NCI-H748 treated with DMSO at 0.1 percent for 48 hours (cell line): ENCODE results near the gene PCCA.
"Not testable (repeated sequence)": the region's sequence is repeated elsewhere in the genome, so short reads cannot be mapped to it uniquely, and the experiment has no call there.

Source experiments
- DNase-seq: peaks from one replicate; lab custom pipeline; 2025; lab: John Stamatoyannopoulos, UW

PCCA gene

DNA sequence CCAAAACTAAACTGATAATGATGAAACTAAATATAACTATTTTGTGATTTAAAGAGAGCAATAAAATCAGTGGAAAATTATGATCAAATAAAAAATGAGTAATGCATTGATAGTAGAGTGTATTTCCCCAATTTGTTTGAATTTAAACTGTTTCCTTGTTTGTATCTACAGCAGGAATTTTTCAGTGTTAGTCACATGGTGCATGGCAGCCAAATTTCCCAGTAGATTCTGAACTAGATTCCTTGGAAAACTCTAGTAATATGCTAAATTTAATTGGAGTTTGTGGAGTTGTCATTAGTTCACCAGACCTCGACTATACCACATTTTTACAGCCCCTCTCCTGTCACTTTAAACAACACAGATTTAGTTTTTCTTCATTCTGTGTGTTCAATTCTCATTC is 156.2 kb downstream of the PCCA start:
- DNase-seq = no peak

GRCh38 chr13:100247937-100248336 is 159.0 kb downstream of the PCCA start:
- DNase-seq = no peak

GRCh38 chr13:100254002-100254401 is 165.1 kb downstream of the PCCA start:
- no peak for DNase-seq

DNA sequence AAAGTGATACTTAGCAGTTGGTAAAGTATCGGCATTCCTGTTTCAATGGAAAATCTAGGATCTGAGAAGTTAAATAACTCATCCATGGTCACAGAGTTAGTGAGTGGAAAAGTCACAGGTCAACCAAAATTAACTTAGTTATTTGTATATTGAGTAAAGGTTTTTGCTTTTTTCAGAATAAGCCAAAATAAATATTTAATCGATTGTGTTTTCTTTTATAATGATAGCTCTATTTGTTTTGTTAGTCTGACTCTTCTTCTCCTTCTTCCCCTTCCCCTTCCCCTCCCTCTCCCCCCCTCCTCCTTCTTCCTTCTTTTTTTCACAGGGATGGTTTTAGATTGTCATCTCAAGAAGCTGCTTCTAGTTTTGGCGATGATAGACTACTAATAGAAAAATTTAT is 173.5 kb downstream of the PCCA start:
- DNase-seq = no peak

DNA sequence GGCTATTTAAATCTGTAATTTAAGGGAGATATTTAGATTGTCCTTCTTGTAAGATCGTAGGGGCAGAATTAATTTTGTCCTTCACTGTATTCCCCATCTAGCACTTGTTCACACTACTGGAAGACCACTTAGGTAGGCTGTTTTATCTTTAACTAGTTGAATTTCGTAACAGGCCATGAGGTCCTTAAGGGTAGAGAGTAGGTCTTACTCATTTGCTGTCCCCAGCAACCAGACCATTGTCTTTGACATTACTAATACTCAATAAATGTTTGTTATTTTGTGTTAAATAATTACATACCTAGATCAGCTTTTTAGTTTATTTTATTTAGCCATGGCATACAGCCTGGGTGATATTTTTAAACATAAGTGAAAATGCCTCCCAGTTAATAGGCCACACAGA is 177.1 kb downstream of the PCCA start:
- DNase-seq = no peak

- no peak for DNase-seq
Observed at GRCh38 chr13:100269837-100270236, 180.9 kb downstream of the PCCA start.

DNA sequence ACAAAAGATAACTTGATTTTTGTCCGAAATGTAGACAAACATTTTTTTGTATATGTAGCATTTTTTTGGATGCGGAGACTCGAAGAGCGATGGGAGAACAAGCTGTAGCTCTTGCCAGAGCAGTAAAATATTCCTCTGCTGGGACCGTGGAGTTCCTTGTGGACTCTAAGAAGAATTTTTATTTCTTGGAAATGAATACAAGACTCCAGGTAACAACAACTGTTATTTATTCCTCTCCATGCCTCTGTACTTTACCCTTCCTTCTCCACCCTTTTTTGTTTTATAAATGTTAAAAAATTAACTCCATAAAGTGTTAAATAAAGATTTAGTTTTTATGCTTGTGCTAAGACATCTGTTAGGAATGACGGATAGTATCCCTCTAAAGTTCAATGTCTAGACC is 184.2 kb downstream of the PCCA start:
- no peak for DNase-seq

DNA sequence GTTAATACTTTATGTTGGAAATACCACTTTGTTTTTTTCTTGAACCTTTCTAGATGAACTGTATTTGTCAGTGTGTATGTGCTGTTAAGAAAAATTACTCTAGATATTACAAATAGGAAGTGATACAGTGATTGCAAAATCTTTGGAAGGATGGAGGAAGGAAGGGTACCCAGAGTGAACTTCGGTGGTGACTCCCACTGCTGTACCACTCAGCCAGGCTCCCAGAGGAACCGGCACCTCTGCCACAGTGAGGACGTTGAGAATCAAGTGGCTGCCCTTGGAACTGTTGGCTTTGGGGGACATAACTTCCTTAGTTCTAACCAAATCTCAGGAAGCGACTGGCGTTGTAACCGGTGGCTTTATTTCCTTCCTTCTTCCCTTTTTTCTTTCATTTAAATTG is 184.7 kb downstream of the PCCA start:
- no peak for DNase-seq

GRCh38 chr13:100274942-100275506 is 186.1 kb downstream of the PCCA start:
- no peak for DNase-seq

- DNase-seq = no peak
Observed at GRCh38 chr13:100275746-100276145, 186.9 kb downstream of the PCCA start.

GRCh38 chr13:100280681-100281080 is 191.8 kb downstream of the PCCA start:
- DNase-seq = no peak

- DNase-seq = not testable (repeated sequence)
Observed at GRCh38 chr13:100282306-100282705, 193.4 kb downstream of the PCCA start.

DNA sequence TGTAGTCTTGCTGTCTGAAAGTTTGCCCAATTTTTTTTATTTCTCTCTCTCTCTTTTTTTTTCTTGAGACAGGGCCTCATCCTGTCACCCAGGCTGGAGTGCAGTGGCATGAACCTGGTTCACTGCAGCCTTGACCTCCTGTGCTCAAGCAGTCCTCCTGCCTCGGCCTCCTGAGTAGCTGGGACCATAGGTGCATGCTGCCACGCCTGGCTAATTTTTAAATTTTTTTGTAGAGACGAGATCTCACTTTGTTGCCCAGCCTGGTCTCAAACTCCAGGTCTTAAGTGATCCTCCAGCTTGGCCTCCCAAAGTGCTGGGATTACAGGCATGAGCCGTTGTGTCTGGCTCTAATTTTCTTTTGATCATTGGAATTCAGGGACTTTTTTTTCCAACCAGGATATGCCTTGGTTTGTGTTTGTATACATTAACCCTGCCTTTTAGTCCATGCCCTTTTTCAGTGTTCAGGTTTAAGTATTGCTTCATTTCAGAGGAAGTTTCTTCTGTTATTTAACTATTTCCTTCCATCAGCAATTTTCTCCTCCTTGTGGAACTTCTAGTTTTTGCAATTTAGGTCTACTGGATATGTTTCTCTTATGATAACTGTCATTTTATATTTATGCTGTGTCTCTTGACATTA is 201.4 kb downstream of the PCCA start:
- DNase-seq = no peak

DNA sequence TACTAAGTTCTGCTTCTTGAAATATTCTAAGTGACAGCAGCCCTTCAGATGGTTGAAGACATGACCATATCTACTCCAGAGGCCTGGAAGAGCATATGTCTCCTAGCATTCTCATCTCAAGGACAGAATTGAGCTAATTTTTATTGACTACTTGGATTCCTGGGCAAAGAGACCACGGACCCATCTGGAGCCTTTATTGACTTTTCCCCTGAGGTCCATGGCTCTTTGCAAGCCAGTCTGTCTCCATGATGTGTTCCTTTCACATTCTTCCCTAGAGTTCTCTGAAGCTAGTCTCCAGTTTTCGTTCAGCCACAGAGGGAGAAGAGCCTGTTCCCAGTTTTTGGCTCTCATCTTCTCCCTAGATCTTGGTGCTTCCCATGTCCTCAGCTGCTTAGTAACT is 202.7 kb downstream of the PCCA start:
- DNase-seq = no peak

- DNase-seq = no peak
Observed at GRCh38 chr13:100297413-100297812, 208.5 kb downstream of the PCCA start.

GRCh38 chr13:100298116-100298681 is 209.3 kb downstream of the PCCA start:
- DNase-seq = no peak

DNA sequence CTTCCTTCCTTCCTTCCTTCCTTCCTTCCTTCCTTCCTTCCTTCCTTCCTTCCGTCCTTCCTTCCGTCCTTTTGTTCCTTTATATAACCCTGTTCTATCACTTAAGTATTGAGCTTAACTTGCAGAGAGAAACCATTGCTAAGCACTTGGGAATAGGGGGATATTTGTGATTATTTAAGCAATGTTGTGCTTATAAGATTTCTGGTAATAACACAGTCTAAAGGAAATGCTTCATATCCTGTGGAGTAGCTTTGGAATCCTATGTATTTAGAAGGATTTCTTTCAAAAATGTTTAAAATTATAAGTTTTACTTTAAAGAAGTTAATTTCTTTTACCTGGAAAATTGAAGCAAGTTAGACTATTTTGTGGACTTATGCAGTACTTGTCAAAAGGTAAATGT is 209.8 kb downstream of the PCCA start:
- no peak for DNase-seq

- DNase-seq = no peak
Observed at GRCh38 chr13:100300243-100300642, 211.3 kb downstream of the PCCA start.

DNA sequence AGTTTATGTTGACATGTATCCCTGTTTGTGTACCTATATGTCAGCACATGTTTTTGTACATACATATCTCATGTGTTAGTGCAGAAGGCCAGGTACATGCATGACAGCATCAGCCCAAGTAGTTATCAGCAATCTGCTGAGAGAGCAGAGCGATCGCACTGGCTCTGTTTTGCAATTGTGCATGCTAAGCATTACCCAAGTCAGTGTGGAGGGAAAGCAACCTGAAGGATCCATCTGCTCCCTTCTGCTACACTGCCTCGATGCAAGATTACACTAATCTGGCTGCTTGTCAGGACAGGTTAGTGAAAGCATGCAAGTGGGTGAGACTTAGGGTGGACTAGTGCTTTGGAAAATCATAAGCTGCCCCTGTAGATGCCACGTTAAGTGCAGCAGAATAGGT is 211.8 kb downstream of the PCCA start:
- DNase-seq = no peak

DNA sequence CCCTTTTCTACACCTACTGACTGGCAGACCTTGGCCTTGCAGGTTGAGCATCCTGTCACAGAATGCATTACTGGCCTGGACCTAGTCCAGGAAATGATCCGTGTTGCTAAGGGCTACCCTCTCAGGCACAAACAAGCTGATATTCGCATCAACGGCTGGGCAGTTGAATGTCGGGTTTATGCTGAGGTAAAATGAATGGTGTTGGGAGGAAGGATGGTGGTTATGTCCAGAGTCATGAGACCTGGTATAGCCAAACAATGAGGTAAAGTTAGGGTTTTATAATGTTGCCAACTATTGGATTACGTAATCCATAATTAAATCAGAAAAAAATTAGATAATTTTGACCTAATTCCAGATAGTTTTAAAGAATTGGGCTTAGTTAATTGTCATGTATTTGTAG is 212.5 kb downstream of the PCCA start:
- DNase-seq = peak; percentile 93

DNA sequence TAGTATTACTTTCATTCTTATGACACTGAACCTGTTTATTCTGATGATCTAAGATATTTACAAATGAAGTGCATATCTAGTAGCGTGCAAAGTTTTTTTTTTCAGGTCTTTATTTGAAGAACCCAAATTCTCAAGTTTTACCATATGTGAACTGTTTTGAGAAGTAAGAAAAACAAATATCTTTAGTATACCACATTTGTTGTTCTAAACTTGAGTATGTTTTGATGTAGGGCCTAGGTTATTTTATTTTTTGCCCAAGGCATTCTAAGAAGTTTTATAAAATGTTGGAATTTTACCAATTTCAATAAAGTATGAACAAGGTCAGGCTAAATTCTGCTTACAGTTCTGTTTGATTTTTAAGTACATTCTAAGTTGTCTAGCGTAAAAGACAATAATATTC is 213.5 kb downstream of the PCCA start:
- DNase-seq = no peak

GRCh38 chr13:100304229-100304628 is 215.3 kb downstream of the PCCA start:
- peak; percentile 41 for DNase-seq

- DNase-seq = no peak
Observed at GRCh38 chr13:100305398-100305797, 216.5 kb downstream of the PCCA start.

- DNase-seq = peak; percentile 85
Observed at GRCh38 chr13:100306030-100306429, 217.1 kb downstream of the PCCA start.
